GM12878 (cell line): Measurements from ENCODE around the gene FFAR4. TPM values are rescaled to one million over a fixed set of nuclear protein-coding genes. Genes with fewer than 3 reads are reported as not detected.

ENCODE experiments used
- ATAC-seq: fragments of 200-7000 bp; cut with Tn5 transposase; 3 replicates; pipeline ENCODE4 v1.9.1; 2020; ENCODE audit warnings: mild to moderate bottlenecking, moderate library complexity
- BruUV-seq: library from RNA; stranded (reverse); fragments of 400-500 nt; replicated peaks from 2 replicates; lab custom pipeline; 2021; lab: Mats Ljungman, UMichigan
- CTCF ChIA-PET: fragments of 300-600 bp; sonication (Branson Sonifier 250); formaldehyde crosslinking; extraction: SDS; loops from one replicate; lab custom pipeline; 2021; ENCODE audit warnings: inconsistent platforms; lab: Yijun Ruan, JAX
- POLR2A ChIA-PET: fragments of 350-600 bp; formaldehyde crosslinking; extraction: SDS; loops from one replicate; lab custom pipeline; 2021; ENCODE audit warnings: inconsistent platforms; lab: Charles Lee
- RAD21 ChIA-PET: fragments of 300-600 bp; sonication (Branson Sonifier 250); formaldehyde crosslinking; loops from one replicate; lab custom pipeline; 2023; ENCODE audit warnings: antibody characterized with exemption; ENCODE audit not compliant: unreplicated experiment; lab: Charles Lee
- SMC1A ChIA-PET: fragments of 300-600 bp; sonication (Branson Sonifier 250); formaldehyde crosslinking; loops from one replicate; lab custom pipeline; 2023; ENCODE audit not compliant: unreplicated experiment, uncharacterized antibody; lab: Charles Lee
- DNase-seq: peaks from one replicate; pipeline ENCODE4 v3.0.0-alpha.2; 2011; ENCODE audit warnings: low read depth, low spot score
- FAIRE-seq: peaks from 3 replicates; lab custom pipeline; 2011; peaks lifted over from hg19 to GRCh38; lab: Jason Lieb, UNC
- H2AFZ ChIP-seq: 2 replicates; pipeline ENCODE4 v1.6.0; 2011; ENCODE audit warnings: low read depth, low read length, control low read depth; ENCODE audit not compliant: control insufficient read depth
- H3K27ac ChIP-seq: 2 replicates; pipeline ENCODE4 v1.5.1; 2011; ENCODE audit warnings: control low read depth; ENCODE audit not compliant: control insufficient read depth, insufficient read depth
- H3K27me3 ChIP-seq, 2 experiments: replicated peaks in 1 of 2; 2 replicates each; pipeline versions ENCODE4 v1.6.0 to v1.6.1; 2011; ENCODE audit warnings: low read length in 1 of 2; ENCODE audit not compliant: control insufficient read depth in 2 of 2, insufficient read depth in 2 of 2
- H3K36me3 ChIP-seq, 2 experiments: 2 replicates each; pipeline ENCODE4 v1.5.1; 2011; ENCODE audit warnings: low read length in 1 of 2; ENCODE audit not compliant: control insufficient read depth in 2 of 2, insufficient read depth in 2 of 2
- H3K4me1 ChIP-seq: 2 replicates; pipeline ENCODE4 v1.6.1; 2011; ENCODE audit warnings: mild to moderate bottlenecking, low read length, moderate library complexity, mixed read lengths; ENCODE audit not compliant: control insufficient read depth, insufficient read depth
- H3K4me2 ChIP-seq: 2 replicates; pipeline ENCODE4 v1.6.0; 2011; ENCODE audit warnings: control low read depth; ENCODE audit not compliant: control insufficient read depth, insufficient read depth
- H3K4me3 ChIP-seq: fragments of 200-600 bp; sonication (generic); 2 replicates; pipeline ENCODE4 v1.5.1; 2016
- H3K79me2 ChIP-seq: 2 replicates; pipeline ENCODE4 v1.6.0; 2011; ENCODE audit warnings: low read length; ENCODE audit not compliant: control insufficient read depth, insufficient read depth
- H3K9ac ChIP-seq: 2 replicates; pipeline ENCODE4 v1.8.0; 2011; ENCODE audit warnings: low read length, control low read depth, mixed read lengths; ENCODE audit not compliant: control insufficient read depth, insufficient read depth
- H3K9me3 ChIP-seq: replicated peaks from 3 replicates; pipeline ENCODE4 v1.5.1; 2011; ENCODE audit warnings: mild to moderate bottlenecking, low read length; ENCODE audit not compliant: control insufficient read depth, insufficient read depth
- H4K20me1 ChIP-seq: 2 replicates; pipeline ENCODE4 v1.6.0; 2011; ENCODE audit not compliant: control insufficient read depth, insufficient read depth
- CBFB ChIP-seq: IDR thresholded peaks from 2 replicates; pipeline ENCODE4 v1.6.1; 2016; ENCODE audit warnings: antibody characterized with exemption, low read depth
- CEBPB ChIP-seq, 2 experiments: fragments of 150-350 bp in 1 of 2; IDR thresholded peaks; 2 replicates each; pipeline ENCODE4 v1.6.1; 2012 to 2014; ENCODE audit warnings: low read depth in 2 of 2, low read length in 2 of 2, borderline replicate concordance in 1 of 2, inconsistent platforms in 1 of 2
- IKZF2 ChIP-seq, 2 experiments: fragments of 450-650 bp; IDR thresholded peaks; 2 replicates each; pipeline ENCODE4 v1.6.1; 2017; ENCODE audit warnings: mild to moderate bottlenecking in 2 of 2, moderate library complexity in 2 of 2
- KAT2A ChIP-seq: conservative IDR thresholded peaks from 2 replicates; pipeline ENCODE4 v1.6.1; 2011; ENCODE audit warnings: low read depth, low read length; ENCODE audit not compliant: control insufficient read depth
- MTA3 ChIP-seq: IDR thresholded peaks from 2 replicates; pipeline ENCODE4 v1.6.1; 2012; ENCODE audit warnings: low read length, inconsistent platforms, borderline replicate concordance
- RELB ChIP-seq: fragments of 450-650 bp; IDR thresholded peaks from 2 replicates; pipeline ENCODE4 v1.6.1; 2017; ENCODE audit warnings: low read depth, mild to moderate bottlenecking, moderate library complexity
- SP1 ChIP-seq: IDR thresholded peaks from one replicate; pipeline ENCODE4 v1.6.1; 2011; ENCODE audit warnings: low read depth, low read length
- STAT3 ChIP-seq: IDR thresholded peaks from 2 replicates; pipeline ENCODE4 v1.6.1; 2011; ENCODE audit warnings: low read depth, low read length, improper control_type of control experiment
- ZNF687 ChIP-seq: fragments of 450-650 bp; IDR thresholded peaks from 2 replicates; pipeline ENCODE4 v1.6.1; 2017; ENCODE audit warnings: mild to moderate bottlenecking, moderate library complexity
- WGBS: methylation state at CpG from one replicate; pipeline ENCODE4 v1.1.6; 2016; ENCODE audit warnings: low lambda C conversion rate; ENCODE audit not compliant: insufficient replicate concordance, insufficient coverage; ENCODE audit errors: missing lambda C conversion rate; 5-methylcytosine and 5-hydroxymethylcytosine counted together
- in situ Hi-C: fragments of 300-500 bp; cut with MboI; formaldehyde crosslinking; loops from 9 replicates; pipeline ENCODE4 v1.14.3; 2018; ENCODE audit warnings: mixed read lengths
- intact Hi-C: fragments of 100-400 bp; cut with micrococcal nuclease; formaldehyde crosslinking; loops from one replicate; pipeline ENCODE4 v1.14.2; 2022; ENCODE audit not compliant: unreplicated experiment
- polyA plus RNA-seq, 11 experiments: library from polyadenylated mRNA; depleted of rRNA in 4 of 11; unstranded in 6 of 11; stranded (reverse) in 5 of 11; fragments of >200 nt; fragmentation: Nextera tagmentation in 4 of 11; fragmentation: Illumina TruSeq in 1 of 11; extraction: Ambion mirVana in 4 of 11; extraction: Trizol in 1 of 11; gene quantifications; 1 replicate in 1 of 11; 2 replicates in 10 of 11; pipeline versions ENCODE4 v1.2.1 to v1.2.3, GENCODE V29; 2011 to 2016; ENCODE audit warnings: inconsistent platforms in 2 of 11, missing spikeins in 2 of 11, low read depth in 1 of 11
- total RNA-seq, 4 experiments: library from RNA; depleted of rRNA in 3 of 4; stranded (reverse); fragments of >200 nt in 3 of 4; fragmentation: Illumina TruSeq in 1 of 4; extraction: Trizol in 1 of 4; gene quantifications; 2 replicates each; pipeline versions ENCODE4 v1.2.1 to v1.2.3, GENCODE V29; 2013 to 2021
- TF ChIP-seq, protein P1 (sequence below): IDR thresholded peaks from 2 replicates; pipeline ENCODE4 v1.6.1; 2012; ENCODE audit warnings: low read depth, low read length, improper control_type of control experiment
- TF ChIP-seq, protein P2 (sequence below): fragments of 450-650 bp; IDR thresholded peaks from 2 replicates; pipeline ENCODE4 v1.6.1; 2017; ENCODE audit warnings: mild to moderate bottlenecking, moderate library complexity
- TF ChIP-seq, protein P3 (sequence below): fragments of 450-650 bp; IDR thresholded peaks from 2 replicates; pipeline ENCODE4 v1.6.1; 2017; ENCODE audit warnings: borderline replicate concordance

The FFAR4 gene
- total and polyA plus RNA-seq, 10 of the 15 experiments (the other 5 are each of a cell fraction or from before 2014, with no cell fraction given), result not detected

GRCh38 chr10:93601774-93602162 lies 35.3 kb downstream of the FFAR4 start:
- Histone ChIP-seq H2AFZ (no peak overlapping the region), H3K9ac (no peak overlapping the region), H4K20me1 (no peaks in the 10 kb centered on the region), H3K4me1 (no peaks in the 10 kb centered on the region), H3K79me2 (no peaks in the 10 kb centered on the region), H3K27ac (no peak overlapping the region), H3K9me3 (no peaks in the 10 kb centered on the region), H3K4me3 (no peak overlapping the region), H3K27me3 (peaks cover 6% of the 10 kb centered on the region in 2 experiments; a peak in 3 of 4 replicates), H3K4me2 (no peak overlapping the region), H3K36me3 (no peaks in the 10 kb centered on the region)
- POLR2A ChIA-PET, result no interaction called here
- no peak for DNase-seq
- 11% methylated on average over 7 of the region's 7 CpGs for WGBS
- CTCF ChIA-PET, result no interaction called here
- RAD21 ChIA-PET, result no interaction called here
- intact Hi-C loops (no loop called here), in situ Hi-C loops (no loop called here)
- no peak for ATAC-seq
- BruUV-seq, result no TSS peak
- SMC1A ChIA-PET, result no interaction called here
- FAIRE-seq, result no peak
- TF ChIP-seq ZNF687 (no peak), KAT2A (no peak), IKZF2 (IDR thresholded peaks at IDR 0.05) (no peak), CEBPB (IDR thresholded peaks at IDR 0.05; ENCODE audit: borderline replicate concordance in 1 of 2, low read depth in 2 of 2, low read length in 2 of 2) (no peak), SP1 (no peak), CBFB (no peak), MTA3 (no peak), RELB (no peak), STAT3 (no peak)
- TF ChIP-seq, protein P1, sequence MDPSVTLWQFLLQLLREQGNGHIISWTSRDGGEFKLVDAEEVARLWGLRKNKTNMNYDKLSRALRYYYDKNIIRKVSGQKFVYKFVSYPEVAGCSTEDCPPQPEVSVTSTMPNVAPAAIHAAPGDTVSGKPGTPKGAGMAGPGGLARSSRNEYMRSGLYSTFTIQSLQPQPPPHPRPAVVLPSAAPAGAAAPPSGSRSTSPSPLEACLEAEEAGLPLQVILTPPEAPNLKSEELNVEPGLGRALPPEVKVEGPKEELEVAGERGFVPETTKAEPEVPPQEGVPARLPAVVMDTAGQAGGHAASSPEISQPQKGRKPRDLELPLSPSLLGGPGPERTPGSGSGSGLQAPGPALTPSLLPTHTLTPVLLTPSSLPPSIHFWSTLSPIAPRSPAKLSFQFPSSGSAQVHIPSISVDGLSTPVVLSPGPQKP, result no peak
- TF ChIP-seq, protein P2, sequence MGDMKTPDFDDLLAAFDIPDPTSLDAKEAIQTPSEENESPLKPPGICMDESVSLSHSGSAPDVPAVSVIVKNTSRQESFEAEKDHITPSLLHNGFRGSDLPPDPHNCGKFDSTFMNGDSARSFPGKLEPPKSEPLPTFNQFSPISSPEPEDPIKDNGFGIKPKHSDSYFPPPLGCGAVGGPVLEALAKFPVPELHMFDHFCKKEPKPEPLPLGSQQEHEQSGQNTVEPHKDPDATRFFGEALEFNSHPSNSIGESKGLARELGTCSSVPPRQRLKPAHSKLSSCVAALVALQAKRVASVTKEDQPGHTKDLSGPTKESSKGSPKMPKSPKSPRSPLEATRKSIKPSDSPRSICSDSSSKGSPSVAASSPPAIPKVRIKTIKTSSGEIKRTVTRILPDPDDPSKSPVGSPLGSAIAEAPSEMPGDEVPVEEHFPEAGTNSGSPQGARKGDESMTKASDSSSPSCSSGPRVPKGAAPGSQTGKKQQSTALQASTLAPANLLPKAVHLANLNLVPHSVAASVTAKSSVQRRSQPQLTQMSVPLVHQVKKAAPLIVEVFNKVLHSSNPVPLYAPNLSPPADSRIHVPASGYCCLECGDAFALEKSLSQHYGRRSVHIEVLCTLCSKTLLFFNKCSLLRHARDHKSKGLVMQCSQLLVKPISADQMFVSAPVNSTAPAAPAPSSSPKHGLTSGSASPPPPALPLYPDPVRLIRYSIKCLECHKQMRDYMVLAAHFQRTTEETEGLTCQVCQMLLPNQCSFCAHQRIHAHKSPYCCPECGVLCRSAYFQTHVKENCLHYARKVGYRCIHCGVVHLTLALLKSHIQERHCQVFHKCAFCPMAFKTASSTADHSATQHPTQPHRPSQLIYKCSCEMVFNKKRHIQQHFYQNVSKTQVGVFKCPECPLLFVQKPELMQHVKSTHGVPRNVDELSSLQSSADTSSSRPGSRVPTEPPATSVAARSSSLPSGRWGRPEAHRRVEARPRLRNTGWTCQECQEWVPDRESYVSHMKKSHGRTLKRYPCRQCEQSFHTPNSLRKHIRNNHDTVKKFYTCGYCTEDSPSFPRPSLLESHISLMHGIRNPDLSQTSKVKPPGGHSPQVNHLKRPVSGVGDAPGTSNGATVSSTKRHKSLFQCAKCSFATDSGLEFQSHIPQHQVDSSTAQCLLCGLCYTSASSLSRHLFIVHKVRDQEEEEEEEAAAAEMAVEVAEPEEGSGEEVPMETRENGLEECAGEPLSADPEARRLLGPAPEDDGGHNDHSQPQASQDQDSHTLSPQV, result no peak
- TF ChIP-seq, protein P3, sequence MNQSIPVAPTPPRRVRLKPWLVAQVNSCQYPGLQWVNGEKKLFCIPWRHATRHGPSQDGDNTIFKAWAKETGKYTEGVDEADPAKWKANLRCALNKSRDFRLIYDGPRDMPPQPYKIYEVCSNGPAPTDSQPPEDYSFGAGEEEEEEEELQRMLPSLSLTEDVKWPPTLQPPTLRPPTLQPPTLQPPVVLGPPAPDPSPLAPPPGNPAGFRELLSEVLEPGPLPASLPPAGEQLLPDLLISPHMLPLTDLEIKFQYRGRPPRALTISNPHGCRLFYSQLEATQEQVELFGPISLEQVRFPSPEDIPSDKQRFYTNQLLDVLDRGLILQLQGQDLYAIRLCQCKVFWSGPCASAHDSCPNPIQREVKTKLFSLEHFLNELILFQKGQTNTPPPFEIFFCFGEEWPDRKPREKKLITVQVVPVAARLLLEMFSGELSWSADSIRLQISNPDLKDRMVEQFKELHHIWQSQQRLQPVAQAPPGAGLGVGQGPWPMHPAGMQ, result no peak
